VCaP (cell line): ENCODE data around the gene FAM53A.
"Not testable (repeated sequence)": the region's sequence is repeated elsewhere in the genome, so short reads cannot be mapped to it uniquely, and the experiment has no call there.

Source experiments
- H3K27ac ChIP-seq: fragments of 450-650 bp; 2 replicates; pipeline ENCODE4 v1.5.1; 2017
- TF ChIP-seq, protein P1 (sequence below): fragments of 450-650 bp; conservative IDR thresholded peaks from 2 replicates; pipeline ENCODE4 v1.5.1; 2017; ENCODE audit warnings: mild to moderate bottlenecking, moderate library complexity

FAM53A gene

DNA sequence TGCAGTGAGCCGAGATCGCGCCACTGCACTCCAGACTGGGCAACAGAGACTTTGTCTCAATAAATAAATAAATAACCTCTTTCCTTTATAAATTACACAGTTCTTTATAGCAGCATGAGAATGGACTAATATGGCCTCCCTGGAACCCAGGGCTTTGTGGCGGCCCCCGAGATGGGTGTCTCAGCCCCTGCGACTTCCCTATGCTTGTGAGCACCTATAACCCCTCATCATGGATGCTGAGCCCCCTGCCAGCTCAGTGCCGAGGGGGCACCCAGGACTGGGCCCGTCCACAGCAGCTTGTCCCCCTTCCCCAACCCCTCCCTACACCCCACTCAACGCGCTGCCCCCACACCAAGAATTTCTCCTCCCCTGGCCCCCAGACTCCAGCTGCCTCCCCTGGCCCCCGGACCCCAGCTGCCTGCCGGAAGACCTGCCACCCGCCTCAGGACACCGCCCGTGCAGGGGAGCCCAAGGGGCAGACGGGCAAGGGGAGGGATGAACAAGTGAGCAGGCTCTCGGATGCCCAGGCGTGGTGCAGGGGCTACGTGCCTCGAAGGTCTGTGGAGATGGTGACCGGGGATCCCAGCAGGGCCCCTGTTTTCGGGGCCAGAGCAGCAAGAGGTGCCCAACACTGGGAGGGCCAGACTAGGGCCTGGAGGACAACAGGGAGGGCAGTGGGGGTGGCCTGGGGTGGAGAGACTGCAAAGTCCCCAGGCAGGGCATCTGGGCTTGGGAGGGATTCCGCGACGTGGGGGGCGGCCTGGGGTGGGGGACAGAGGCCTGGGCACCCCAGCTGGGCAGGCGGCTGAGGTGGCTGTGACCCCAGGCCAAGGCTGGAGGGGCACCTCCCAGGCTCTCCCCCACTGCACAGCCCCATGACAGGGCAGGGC lies 74.0 kb downstream of the FAM53A start:
- TF ChIP-seq, protein P1, sequence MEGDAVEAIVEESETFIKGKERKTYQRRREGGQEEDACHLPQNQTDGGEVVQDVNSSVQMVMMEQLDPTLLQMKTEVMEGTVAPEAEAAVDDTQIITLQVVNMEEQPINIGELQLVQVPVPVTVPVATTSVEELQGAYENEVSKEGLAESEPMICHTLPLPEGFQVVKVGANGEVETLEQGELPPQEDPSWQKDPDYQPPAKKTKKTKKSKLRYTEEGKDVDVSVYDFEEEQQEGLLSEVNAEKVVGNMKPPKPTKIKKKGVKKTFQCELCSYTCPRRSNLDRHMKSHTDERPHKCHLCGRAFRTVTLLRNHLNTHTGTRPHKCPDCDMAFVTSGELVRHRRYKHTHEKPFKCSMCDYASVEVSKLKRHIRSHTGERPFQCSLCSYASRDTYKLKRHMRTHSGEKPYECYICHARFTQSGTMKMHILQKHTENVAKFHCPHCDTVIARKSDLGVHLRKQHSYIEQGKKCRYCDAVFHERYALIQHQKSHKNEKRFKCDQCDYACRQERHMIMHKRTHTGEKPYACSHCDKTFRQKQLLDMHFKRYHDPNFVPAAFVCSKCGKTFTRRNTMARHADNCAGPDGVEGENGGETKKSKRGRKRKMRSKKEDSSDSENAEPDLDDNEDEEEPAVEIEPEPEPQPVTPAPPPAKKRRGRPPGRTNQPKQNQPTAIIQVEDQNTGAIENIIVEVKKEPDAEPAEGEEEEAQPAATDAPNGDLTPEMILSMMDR: no peak
- no peak overlapping the region for H3K27ac ChIP-seq

DNA sequence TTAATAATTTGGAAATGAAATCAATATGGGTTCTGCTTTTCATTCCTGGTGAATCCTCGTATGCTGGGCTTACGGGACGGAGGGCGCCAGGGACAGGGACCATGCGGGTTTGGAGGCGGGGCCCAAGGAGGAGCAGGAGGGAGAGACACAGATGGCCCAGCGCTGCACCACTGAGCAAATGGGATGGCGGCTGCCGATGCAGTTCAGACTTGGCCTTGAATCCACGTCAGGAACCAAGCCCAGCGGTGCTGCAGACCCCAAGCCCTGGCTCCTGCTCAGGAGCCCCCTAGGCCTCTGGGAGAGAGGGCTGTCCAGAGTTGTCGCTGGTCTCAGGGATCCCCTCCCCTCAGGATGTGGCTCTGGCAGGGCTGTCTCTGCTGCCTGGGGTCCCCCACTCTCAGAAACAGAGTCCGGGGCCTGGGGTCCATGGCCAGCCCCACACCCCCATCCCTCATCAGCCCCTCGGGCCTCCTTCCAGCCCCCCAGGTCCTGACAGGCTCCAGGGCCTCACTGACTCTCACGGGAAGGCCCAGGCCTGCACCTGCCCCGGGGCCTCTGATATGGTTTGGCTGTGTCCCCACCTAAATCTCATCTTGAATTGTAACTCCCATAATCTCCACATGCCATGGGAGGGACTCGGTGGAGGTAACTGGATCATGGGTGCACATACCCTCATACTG lies 75.2 kb downstream of the FAM53A start:
- no peak overlapping the region for H3K27ac ChIP-seq
- TF ChIP-seq, protein P1: no peak

DNA sequence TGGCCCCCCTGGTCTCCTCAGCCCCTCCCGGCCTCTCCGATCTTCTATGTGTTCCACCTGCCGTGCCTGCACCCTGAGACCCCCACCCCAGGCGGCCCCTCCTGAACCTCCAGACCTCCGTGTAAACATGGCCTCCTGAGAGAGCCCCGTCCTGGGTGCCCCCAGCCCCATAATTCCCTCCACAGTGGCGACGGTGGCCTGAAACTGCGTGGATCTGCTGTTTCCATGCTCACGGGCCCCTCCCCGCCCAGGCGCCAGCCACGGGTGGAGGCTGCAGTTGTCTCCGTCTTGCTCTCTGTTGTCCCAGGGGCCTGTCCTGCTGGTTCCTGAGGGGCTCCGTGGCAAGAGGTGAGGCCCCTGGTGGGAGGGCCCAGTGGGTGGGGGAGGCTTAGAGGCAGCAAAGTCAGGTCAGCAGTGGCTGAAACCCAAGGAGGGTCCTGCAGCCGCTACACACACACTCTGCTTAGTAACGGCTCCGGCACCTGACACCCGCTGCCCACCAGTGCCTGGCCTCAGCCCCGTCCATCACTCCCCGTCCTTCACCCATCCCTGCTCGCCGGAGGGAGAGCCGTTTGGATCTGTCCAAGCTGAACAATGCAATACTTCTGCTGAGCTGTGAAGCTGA lies 75.8 kb downstream of the FAM53A start:
- TF ChIP-seq, protein P1: no peak
- H3K27ac ChIP-seq: no peak overlapping the region

DNA sequence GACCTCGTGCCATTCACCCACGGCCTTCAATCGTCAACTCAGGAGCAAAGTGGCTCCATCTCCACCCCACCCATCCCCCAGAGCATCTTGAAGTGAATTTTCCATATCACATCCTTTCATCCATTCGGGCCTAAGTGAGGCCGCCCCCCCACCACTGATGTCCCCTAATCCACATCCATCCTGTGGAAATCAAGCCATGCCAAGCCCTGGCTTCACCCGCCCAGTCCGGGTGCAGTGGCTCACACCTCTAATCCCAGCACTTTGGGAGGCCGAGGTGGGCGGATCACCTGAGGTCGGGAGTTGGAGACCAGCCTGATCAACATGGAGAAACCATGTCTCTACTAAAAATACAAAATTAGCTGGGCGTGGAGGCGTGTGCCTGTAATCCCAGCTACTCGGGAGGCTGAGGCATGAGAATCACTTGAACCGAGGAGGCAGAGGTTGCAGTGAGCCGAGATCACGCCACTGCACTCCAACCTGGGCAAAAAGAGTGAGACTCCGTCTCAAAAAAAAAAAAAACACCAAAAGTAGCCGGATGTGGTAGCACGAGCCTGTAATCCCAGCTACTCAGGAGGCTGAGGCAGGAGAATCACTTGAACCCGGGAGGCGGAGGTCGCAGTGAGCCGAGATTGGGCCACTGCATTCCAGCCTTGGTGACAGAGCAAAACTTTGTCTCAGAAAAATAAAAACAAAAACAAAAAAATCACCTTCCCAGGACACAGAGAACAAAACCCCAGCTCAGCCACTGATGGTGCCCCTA lies 76.5 kb downstream of the FAM53A start:
- H3K27ac ChIP-seq: not testable (repeated sequence)

DNA sequence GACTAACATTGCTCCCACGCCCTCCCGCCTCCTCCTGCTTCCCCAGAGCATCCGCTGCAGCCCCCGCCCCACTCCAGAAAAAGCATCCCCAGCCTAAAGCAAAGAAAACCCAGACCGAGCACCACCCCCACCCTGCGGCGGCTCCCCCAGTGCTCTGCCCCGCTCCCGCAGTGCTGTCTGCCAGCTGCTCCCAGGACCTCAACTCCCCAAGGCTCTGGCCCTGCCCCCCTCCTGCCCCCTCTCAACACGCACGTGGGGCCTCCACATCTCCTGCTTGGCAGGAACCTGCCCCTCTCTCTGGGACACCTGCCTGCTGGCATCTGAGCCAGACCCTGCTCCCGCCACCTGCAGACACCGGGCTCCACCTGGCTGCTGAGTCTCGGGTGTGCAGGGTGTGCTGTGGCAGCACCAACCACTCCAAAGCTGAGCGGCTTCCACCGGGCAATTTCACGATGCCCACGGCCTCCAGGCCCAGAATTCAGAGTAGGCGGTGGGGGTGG lies 79.4 kb downstream of the FAM53A start:
- TF ChIP-seq, protein P1: peak; percentile 81
- no peak overlapping the region for H3K27ac ChIP-seq

DNA sequence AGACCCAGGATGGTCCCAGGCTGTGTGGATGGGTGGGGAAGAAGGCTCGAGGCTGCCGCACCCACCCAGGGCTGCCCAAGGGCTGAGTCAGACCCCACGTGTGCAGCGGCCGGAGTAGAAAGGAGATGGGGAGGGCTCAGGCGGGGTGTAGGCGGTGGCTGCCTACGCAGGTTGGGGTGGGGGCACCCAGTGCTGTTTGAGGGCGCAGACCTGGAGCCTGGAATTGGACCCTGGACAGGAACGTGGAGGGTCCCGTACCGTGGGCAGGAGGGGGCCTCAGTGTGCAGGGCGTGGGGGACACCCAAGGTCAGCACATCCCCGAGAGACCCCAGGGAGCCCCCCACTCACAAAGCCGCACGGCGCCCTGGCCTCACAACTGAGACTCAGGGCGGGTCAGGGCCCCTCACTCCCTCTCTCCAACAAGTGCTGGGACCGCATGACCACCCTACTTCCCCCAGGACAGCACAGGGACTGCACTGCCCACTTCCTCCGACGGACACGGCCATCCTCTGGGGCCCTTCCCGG lies 79.9 kb downstream of the FAM53A start:
- no peak overlapping the region for H3K27ac ChIP-seq
- TF ChIP-seq, protein P1: no peak

DNA sequence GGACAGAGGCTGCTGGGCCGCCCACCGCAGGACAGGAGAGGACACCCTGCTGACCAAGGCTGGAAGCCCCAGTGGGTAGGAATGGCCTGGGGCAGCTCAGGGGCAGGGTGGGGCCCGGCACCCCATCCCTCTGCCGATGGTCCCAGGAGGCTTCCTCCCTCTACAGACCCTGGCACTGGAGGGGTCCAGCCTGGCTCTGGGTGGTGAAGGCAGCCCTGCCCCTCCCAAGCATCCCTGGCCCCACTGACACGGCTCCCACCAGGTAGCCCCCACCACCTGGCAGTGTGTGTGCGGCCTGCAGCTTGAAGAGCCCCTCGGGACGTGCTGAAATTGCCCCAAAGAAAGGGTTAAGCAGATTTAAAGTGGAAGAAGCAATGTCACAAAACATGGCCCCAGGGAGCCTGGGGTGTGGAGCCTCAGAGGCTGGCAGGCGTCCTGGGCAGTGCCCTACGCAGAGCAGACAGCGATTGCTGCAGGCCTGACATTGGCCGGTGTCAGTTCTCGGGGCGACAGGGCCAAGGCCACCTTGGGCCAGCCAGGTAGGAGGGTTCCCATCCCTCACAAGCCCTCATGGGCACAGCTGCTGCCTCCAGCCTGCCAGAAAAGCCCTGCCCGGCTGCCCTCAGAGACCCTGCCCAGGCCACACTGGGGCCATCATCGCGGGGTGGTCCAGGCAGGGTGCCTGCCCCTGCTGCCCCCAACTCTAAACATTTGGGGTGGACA lies 80.5 kb downstream of the FAM53A start:
- H3K27ac ChIP-seq: no peak overlapping the region
- TF ChIP-seq, protein P1: no peak
